GM13977 (cell line): ENCODE results near the gene RXFP4.

Experiments used
- DNase-seq: peaks from one replicate; pipeline ENCODE4 v3.0.0; 2012; ENCODE audit warnings: low spot score
- in situ Hi-C: fragments of 300-500 bp; cut with MboI; formaldehyde crosslinking; loops from one replicate; pipeline ENCODE4 v1.12.0; 2022; ENCODE audit warnings: low sequenced_read_pairs, low pct_unique_long_range_greater_than_20kb, mixed read lengths, inconsistent platforms; ENCODE audit not compliant: unreplicated experiment
- TF ChIP-seq, protein P1 (sequence below): IDR thresholded peaks from 2 replicates; pipeline ENCODE4 v1.5.1; 2012; ENCODE audit warnings: mild to moderate bottlenecking, control low read depth; ENCODE audit not compliant: insufficient read depth; ENCODE audit errors: extremely low read depth, missing control alignments

Gene RXFP4

DNA sequence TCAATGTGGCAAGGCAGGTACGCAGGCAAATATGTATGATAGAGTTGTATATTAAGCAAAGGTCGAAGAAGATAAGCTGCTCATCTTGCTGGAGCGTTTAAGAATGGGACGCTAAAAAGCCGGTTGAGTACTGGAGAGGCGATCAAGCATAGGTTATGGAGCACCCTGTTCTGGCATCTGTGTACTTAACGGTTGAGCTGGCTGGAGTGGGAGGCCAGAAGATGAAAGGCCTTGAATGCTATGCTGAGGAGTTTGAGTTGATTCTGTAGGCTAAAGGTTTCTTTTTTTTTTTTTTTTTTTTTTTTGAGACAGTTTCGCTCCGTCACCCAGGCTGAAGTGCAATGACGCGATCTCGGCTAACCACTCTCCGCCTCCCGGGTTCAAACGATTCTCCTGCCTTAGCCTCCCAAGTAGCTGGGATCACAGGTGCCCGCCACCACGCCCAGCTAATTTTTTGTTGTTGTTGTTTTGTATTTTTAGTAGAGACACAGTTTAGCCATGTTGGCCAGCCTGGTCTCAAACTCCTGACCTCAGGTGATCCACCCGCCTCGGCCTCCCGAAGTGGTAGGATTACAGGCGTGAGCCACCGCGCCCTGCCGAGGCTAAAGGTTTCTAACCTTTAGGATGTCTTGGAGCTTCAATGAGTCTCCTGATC is 6.4 kb upstream of the RXFP4 start:
- in situ Hi-C loops = loop anchor here (5.0 kb wide), 1 partner anchor 57 kb away; no protein-coding TSS in a partner anchor
- no peak for DNase-seq
- TF ChIP-seq, protein P1, sequence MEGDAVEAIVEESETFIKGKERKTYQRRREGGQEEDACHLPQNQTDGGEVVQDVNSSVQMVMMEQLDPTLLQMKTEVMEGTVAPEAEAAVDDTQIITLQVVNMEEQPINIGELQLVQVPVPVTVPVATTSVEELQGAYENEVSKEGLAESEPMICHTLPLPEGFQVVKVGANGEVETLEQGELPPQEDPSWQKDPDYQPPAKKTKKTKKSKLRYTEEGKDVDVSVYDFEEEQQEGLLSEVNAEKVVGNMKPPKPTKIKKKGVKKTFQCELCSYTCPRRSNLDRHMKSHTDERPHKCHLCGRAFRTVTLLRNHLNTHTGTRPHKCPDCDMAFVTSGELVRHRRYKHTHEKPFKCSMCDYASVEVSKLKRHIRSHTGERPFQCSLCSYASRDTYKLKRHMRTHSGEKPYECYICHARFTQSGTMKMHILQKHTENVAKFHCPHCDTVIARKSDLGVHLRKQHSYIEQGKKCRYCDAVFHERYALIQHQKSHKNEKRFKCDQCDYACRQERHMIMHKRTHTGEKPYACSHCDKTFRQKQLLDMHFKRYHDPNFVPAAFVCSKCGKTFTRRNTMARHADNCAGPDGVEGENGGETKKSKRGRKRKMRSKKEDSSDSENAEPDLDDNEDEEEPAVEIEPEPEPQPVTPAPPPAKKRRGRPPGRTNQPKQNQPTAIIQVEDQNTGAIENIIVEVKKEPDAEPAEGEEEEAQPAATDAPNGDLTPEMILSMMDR = no peak

DNA sequence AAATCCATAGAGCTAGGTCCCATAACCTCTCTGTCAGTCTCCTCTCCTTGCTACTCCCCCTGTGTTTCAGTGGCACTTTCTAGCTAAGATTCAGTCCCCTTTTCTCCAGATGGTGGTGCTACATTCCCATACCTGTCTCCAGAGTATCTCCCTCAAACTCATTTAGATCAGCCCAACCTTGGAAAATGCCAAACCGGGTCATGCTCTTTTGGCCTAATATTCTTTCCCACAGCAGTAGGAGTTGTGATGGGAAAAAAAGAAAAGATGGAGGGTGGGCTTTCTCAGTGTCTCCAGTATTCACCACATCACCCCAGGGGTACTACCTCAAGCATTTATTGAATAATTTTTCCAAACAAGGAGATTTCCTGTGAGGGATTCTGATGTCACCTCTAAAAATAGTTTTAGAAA is 3.2 kb upstream of the RXFP4 start:
- TF ChIP-seq, protein P1 = peak; percentile 80
- in situ Hi-C loops = loop anchor here (5.0 kb wide), 1 partner anchor 54 kb away; no protein-coding TSS in a partner anchor
- peak; percentile 73 for DNase-seq

DNA sequence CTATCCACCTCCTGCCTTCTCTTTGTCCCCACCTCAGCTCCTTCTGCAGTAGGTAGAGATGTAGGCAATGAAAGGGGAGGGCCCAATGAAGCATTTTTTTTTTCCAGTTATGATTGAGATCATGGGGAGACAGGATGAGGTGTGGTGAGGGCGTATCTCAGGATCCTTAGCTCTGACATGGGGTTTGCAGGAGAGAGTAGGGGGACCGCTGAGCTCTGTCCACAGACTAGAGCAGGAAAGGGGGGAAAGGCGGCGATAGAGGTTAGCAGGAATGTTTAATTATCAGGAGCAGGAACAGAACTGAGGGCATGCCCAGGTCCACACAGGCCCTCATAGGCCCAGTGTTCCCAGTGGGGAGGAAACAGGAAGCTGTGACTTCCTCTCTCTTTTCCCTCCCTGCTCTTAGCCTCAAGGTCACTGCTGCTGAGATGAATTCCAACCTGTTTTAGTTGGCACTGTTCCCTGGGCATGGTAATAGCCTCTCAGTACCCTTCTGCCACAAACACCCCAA is 901 bp upstream of the RXFP4 start:
- TF ChIP-seq, protein P1 = no peak
- in situ Hi-C loops = no loop called here
- no peak for DNase-seq

DNA sequence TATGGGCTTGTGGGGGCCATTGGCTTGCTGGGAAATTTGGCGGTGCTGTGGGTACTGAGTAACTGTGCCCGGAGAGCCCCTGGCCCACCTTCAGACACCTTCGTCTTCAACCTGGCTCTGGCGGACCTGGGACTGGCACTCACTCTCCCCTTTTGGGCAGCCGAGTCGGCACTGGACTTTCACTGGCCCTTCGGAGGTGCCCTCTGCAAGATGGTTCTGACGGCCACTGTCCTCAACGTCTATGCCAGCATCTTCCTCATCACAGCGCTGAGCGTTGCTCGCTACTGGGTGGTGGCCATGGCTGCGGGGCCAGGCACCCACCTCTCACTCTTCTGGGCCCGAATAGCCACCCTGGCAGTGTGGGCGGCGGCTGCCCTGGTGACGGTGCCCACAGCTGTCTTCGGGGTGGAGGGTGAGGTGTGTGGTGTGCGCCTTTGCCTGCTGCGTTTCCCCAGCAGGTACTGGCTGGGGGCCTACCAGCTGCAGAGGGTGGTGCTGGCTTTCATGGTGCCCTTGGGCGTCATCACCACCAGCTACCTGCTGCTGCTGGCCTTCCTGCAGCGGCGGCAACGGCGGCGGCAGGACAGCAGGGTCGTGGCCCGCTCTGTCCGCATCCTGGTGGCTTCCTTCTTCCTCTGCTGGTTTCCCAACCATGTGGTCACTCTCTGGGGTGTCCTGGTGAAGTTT is 550 bp downstream of the RXFP4 start:
- in situ Hi-C loops = no loop called here
- TF ChIP-seq, protein P1 = no peak
- no peak for DNase-seq

DNA sequence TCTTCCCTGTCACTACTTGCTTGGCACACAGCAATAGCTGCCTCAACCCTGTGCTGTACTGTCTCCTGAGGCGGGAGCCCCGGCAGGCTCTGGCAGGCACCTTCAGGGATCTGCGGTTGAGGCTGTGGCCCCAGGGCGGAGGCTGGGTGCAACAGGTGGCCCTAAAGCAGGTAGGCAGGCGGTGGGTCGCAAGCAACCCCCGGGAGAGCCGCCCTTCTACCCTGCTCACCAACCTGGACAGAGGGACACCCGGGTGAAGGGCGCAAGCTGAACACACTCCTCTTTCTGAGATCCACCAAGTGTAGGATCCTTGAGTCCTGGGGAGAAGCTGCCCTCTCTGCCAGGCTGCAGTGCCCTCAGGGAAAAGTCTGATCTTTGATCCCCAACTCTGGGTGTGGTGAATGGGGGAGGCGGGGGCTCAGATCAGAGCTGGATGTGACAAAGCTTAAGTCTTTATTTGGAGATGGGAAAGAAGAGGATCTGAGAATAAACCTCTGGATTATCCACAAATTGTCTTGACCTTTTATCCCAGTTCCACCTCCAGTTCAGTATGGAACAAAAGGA is 1.2 kb downstream of the RXFP4 start:
- in situ Hi-C loops = no loop called here
- TF ChIP-seq, protein P1 = no peak
- no peak for DNase-seq

DNA sequence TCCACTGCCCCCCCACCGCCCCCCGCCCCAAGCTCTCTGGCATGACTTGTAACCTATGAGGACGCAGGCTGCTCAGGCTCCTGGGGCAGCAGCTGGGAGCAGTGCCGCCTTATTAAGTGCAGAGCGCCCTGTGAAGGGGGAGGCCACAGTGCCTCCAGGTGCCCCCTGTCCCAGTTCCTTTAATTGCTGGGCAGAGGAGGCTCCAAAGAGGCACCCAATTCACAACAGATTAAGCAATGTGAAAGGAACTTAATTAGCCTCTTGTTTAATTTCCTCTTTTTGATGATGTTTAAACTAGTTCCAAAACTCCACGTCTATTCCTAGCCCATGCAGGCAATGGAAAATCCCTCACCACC is 3.0 kb downstream of the RXFP4 start:
- DNase-seq = no peak
- in situ Hi-C loops = no loop called here

More for the DNA sequence above, 3.0 kb downstream of the RXFP4 start:
- TF ChIP-seq, protein P1 = no peak
